Osteoblast (primary cell): ENCODE data around the gene CMIP. TPM values are rescaled to one million over a fixed set of nuclear protein-coding genes. Genes with fewer than 3 reads are reported as not detected.
A peak's percentile ranks its signal among the peaks of the same experiment; 100 is the strongest.

Experiments
- DNase-seq: peaks from one replicate; pipeline ENCODE4 v3.0.0; 2011; ENCODE audit warnings: low spot score, mixed read lengths; ENCODE audit not compliant: insufficient read length; ENCODE audit errors: missing footprints
- H2AFZ ChIP-seq: 2 replicates; pipeline ENCODE4 v1.6.0; 2011; ENCODE audit warnings: mild to moderate bottlenecking, low read length
- H3K27ac ChIP-seq: 2 replicates; pipeline ENCODE4 v1.5.1; 2011; ENCODE audit warnings: mild to moderate bottlenecking, low read depth, low read length, moderate library complexity
- H3K27me3 ChIP-seq: 2 replicates; pipeline ENCODE4 v1.6.0; 2012; ENCODE audit warnings: mild to moderate bottlenecking, control low read depth, inconsistent platforms, low read length, moderate library complexity; ENCODE audit not compliant: insufficient read depth
- H3K36me3 ChIP-seq: 2 replicates; pipeline ENCODE4 v1.5.1; 2011; ENCODE audit warnings: mild to moderate bottlenecking, low read length, control low read depth, moderate library complexity; ENCODE audit not compliant: insufficient read depth
- H3K4me1 ChIP-seq: 2 replicates; pipeline ENCODE4 v1.5.1; 2011; ENCODE audit warnings: mild to moderate bottlenecking, low read length, control low read depth, moderate library complexity; ENCODE audit not compliant: insufficient read depth
- H3K4me2 ChIP-seq: 2 replicates; pipeline ENCODE4 v1.6.0; 2011; ENCODE audit warnings: mild to moderate bottlenecking, low read length; ENCODE audit not compliant: insufficient read depth
- H3K4me3 ChIP-seq: fragments of 200-600 bp; sonication (generic); 3 replicates; pipeline ENCODE4 v1.5.1; 2012; ENCODE audit warnings: mild to moderate bottlenecking, low read length, inconsistent platforms; ENCODE audit not compliant: insufficient read depth
- H3K79me2 ChIP-seq: 2 replicates; pipeline ENCODE4 v1.6.0; 2012; ENCODE audit warnings: mild to moderate bottlenecking, low read length, control low read depth, inconsistent platforms; ENCODE audit not compliant: insufficient read depth
- H3K9me3 ChIP-seq: 2 replicates; pipeline ENCODE4 v1.5.1; 2011; ENCODE audit warnings: low read depth, low read length, control low read depth
- H4K20me1 ChIP-seq: 2 replicates; pipeline ENCODE4 v1.6.0; 2012; ENCODE audit warnings: mild to moderate bottlenecking, low read length, control low read depth; ENCODE audit not compliant: insufficient read depth
- total RNA-seq: library from RNA; depleted of rRNA; stranded (reverse); fragments of >200 nt; gene quantifications from 2 replicates; pipeline ENCODE4 v1.2.3, GENCODE V29; 2012
- TF ChIP-seq, protein P1 (sequence below): IDR thresholded peaks from 2 replicates; pipeline ENCODE4 v1.5.1; 2011; ENCODE audit warnings: mild to moderate bottlenecking, low read depth, low read length, moderate library complexity; ENCODE audit errors: extremely low read depth

Gene CMIP
- total RNA-seq, 1 donor = 8.3 TPM

DNA sequence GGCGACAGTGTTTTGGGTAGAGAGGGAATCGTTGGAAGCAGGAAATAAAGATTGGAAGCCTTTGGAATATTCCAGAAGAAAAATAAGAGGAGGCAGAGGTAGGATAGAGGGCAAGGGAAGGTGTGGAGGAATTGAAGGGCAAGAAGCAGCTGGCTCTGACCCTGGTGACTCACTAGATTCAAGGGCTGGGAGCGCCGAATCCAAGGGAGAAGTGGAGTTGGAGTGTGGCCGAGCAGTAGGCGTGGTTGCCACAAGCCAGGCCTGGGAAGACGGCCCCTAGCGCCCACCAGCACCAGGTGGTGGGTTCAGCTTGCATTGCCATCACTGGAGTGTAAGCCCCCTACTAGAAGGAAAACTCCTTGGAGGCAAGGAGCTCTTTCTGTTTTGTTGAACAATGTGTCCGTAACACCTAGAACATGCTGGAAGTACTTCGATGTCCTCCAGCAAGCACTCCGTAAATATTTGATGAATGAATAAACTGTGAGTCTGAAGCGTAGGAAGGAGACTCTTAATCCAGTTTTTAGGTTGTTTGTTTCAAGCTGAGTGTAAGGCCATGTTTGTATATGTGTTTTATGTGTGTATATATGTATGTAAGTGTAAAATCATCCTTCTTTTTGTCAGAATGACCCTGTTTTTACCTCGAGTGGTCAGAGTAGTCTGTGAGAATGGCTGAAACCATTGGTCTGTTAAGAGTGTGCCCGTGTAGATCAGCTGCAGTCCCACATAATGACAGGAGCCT, 139.5 kb downstream of the CMIP start:
- H3K4me2 ChIP-seq = no peak overlapping the region
- peaks cover 8% of the 10 kb centered on the region for H3K79me2 ChIP-seq
- no peaks in the 10 kb centered on the region for H3K4me1 ChIP-seq
- no peak overlapping the region for H2AFZ ChIP-seq
- TF ChIP-seq, protein P1, sequence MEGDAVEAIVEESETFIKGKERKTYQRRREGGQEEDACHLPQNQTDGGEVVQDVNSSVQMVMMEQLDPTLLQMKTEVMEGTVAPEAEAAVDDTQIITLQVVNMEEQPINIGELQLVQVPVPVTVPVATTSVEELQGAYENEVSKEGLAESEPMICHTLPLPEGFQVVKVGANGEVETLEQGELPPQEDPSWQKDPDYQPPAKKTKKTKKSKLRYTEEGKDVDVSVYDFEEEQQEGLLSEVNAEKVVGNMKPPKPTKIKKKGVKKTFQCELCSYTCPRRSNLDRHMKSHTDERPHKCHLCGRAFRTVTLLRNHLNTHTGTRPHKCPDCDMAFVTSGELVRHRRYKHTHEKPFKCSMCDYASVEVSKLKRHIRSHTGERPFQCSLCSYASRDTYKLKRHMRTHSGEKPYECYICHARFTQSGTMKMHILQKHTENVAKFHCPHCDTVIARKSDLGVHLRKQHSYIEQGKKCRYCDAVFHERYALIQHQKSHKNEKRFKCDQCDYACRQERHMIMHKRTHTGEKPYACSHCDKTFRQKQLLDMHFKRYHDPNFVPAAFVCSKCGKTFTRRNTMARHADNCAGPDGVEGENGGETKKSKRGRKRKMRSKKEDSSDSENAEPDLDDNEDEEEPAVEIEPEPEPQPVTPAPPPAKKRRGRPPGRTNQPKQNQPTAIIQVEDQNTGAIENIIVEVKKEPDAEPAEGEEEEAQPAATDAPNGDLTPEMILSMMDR = no peak
- no peaks in the 10 kb centered on the region for H3K27me3 ChIP-seq
- H3K36me3 ChIP-seq = no peaks in the 10 kb centered on the region
- DNase-seq = no peak
- no peak overlapping the region for H3K4me3 ChIP-seq
- H3K27ac ChIP-seq = no peak overlapping the region
- no peaks in the 10 kb centered on the region for H3K9me3 ChIP-seq
- H4K20me1 ChIP-seq = peaks cover 42% of the 10 kb centered on the region

DNA sequence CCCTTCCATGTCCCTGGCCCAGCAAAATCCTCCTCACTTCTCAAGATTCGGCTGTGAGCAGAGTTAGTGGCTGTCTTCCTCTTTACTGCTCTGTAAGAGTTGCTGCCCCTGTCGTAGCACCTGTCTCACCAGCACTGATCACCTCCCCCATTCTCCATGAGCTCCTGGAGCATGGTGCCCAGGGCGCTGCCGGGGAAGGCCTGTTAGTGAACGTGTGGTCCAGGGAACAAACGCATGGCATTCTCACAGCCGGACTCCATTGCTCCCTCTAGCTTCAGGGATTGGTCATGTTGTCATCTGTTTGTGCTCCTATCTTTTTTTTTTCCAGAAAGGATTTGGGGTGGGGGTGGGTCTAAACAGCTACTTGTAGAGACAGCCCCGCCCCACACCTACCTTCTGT, 141.2 kb downstream of the CMIP start:
- Histone ChIP-seq H3K27ac (no peak overlapping the region), H3K9me3 (no peaks in the 10 kb centered on the region), H2AFZ (no peak overlapping the region), H3K36me3 (no peaks in the 10 kb centered on the region), H3K4me2 (no peak overlapping the region), H4K20me1 (peaks cover 40% of the 10 kb centered on the region), H3K4me3 (no peak overlapping the region), H3K79me2 (peaks cover 4% of the 10 kb centered on the region), H3K4me1 (no peaks in the 10 kb centered on the region), H3K27me3 (no peaks in the 10 kb centered on the region)
- TF ChIP-seq, protein P1 = peak; percentile 32
- DNase-seq = peak; percentile 56

DNA sequence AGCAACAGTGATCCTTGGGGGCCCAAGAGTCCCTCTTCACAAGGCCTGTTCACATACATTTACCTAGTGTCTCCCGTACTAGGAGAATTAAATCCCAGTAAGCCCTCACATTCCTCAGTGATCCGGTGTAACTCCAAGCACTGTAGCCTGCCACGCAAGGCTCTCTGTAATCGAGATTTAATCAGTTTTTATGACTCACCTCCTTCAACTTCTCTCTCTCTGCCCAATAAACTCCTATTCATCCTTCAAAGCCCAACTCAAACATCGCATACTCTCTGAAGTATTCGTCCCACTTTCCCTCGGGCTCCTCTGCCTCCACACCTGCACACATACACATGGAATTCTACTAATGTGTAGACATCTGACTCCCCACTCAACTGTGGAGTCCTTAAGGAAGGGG, 141.8 kb downstream of the CMIP start:
- no peak overlapping the region for H3K27ac ChIP-seq
- H4K20me1 ChIP-seq = peaks cover 37% of the 10 kb centered on the region
- no peaks in the 10 kb centered on the region for H3K4me1 ChIP-seq
- H3K9me3 ChIP-seq = no peaks in the 10 kb centered on the region
- peaks cover 2% of the 10 kb centered on the region for H3K79me2 ChIP-seq
- H3K27me3 ChIP-seq = no peaks in the 10 kb centered on the region
- TF ChIP-seq, protein P1 = no peak
- H3K4me2 ChIP-seq = no peak overlapping the region
- DNase-seq = no peak
- H3K36me3 ChIP-seq = no peaks in the 10 kb centered on the region
- H3K4me3 ChIP-seq = no peak overlapping the region
- H2AFZ ChIP-seq = no peak overlapping the region

DNA sequence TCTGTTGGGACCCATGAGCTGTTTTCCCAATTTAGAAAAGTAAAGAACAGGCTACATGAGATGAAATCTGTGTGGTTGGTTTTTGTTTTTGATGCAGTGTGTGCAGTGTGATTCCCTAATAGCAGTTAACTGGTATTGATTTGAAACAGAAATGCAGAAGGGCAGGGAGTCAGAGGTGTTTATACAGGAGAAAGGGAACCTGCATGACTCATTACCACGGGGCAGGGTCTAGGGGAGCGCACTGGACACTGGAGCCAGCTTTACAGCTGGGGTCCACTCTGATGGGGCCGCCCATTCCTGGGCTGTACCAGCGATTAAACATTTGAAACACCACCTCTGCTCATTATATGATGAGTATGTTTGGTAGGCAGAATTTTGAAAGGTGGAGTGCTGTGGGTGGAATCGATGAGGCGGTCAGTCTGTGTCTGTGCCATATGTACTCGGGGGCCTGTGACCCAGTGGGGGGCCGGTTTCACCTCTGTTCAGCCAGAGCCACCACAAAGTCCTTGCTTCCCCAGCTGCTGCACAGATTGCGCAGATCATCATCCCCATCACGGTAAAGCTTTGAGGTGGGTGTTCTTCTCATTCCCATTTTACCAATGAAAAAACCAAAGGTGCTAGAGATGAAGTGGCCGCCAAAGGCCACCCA, 142.5 kb downstream of the CMIP start:
- no peaks in the 10 kb centered on the region for H3K36me3 ChIP-seq
- peaks cover 2% of the 10 kb centered on the region for H3K79me2 ChIP-seq
- no peak overlapping the region for H3K4me2 ChIP-seq
- TF ChIP-seq, protein P1 = no peak
- H3K27ac ChIP-seq = no peak overlapping the region
- H3K4me3 ChIP-seq = no peak overlapping the region
- H3K4me1 ChIP-seq = no peaks in the 10 kb centered on the region
- no peaks in the 10 kb centered on the region for H3K27me3 ChIP-seq
- peaks cover 39% of the 10 kb centered on the region for H4K20me1 ChIP-seq
- no peak overlapping the region for H2AFZ ChIP-seq
- H3K9me3 ChIP-seq = no peaks in the 10 kb centered on the region
- peak; percentile 23 for DNase-seq
